ENCODE results near the gene SLC38A10.
A peak's percentile ranks its signal among the peaks of the same experiment; 100 is the strongest.

Gene SLC38A10

GRCh38 chr17:81295031-81295675 lies at the start of gene SLC38A10:
Gene SLC38A10 (minus strand): TSS chr17:81295307. CDS start chr17:81294921, 386 bp downstream.
- DNase-seq (ENCODE audit: low read depth in 3 of 3), result peak; percentile 87 to 91 (median 87)

- DNase-seq (ENCODE audit: low read depth in 3 of 3), result no peak
These were observed 47.4 kb upstream of the SLC38A10 start for GRCh38 chr17:81342269-81343070.

GRCh38 chr17:81341516-81342268 lies 46.6 kb upstream of the SLC38A10 start:
- no peak for DNase-seq (ENCODE audit: low read depth in 3 of 3)

- DNase-seq (ENCODE audit: low read depth in 3 of 3), result no peak
These were observed 45.8 kb upstream of the SLC38A10 start for GRCh38 chr17:81340607-81341515.

- DNase-seq (ENCODE audit: low read depth in 3 of 3), result no peak
These were observed 44.6 kb upstream of the SLC38A10 start for GRCh38 chr17:81339534-81340296.

- DNase-seq (ENCODE audit: low read depth in 3 of 3), result no peak
These were observed 44.1 kb upstream of the SLC38A10 start for GRCh38 chr17:81339191-81339533.

GRCh38 chr17:81338274-81339190 lies 43.4 kb upstream of the SLC38A10 start:
- DNase-seq (ENCODE audit: low read depth in 3 of 3), result no peak

- no peak for DNase-seq (ENCODE audit: low read depth in 3 of 3)
These were observed 42.4 kb upstream of the SLC38A10 start for GRCh38 chr17:81337476-81337879.

- no peak for DNase-seq (ENCODE audit: low read depth in 3 of 3)
These were observed 41.8 kb upstream of the SLC38A10 start for GRCh38 chr17:81336930-81337325.

GRCh38 chr17:81336296-81336929 lies 41.3 kb upstream of the SLC38A10 start:
- no peak for DNase-seq (ENCODE audit: low read depth in 3 of 3)

GRCh38 chr17:81335773-81336157 lies 40.7 kb upstream of the SLC38A10 start:
- DNase-seq (ENCODE audit: low read depth in 3 of 3), result no peak

- DNase-seq (ENCODE audit: low read depth in 3 of 3), result no peak
These were observed 40.1 kb upstream of the SLC38A10 start for GRCh38 chr17:81334987-81335772.

- no peak for DNase-seq (ENCODE audit: low read depth in 3 of 3)
These were observed 39.3 kb upstream of the SLC38A10 start for GRCh38 chr17:81334391-81334901.

- DNase-seq (ENCODE audit: low read depth in 3 of 3), result no peak
These were observed 38.7 kb upstream of the SLC38A10 start for GRCh38 chr17:81333616-81334368.

GRCh38 chr17:81332914-81333528 lies 37.9 kb upstream of the SLC38A10 start:
- DNase-seq (ENCODE audit: low read depth in 3 of 3), result no peak

- no peak for DNase-seq (ENCODE audit: low read depth in 3 of 3)
These were observed 37.2 kb upstream of the SLC38A10 start for GRCh38 chr17:81332118-81332834.

All from stimulated activated CD4-positive, alpha-beta T cell treated with anti-CD3 and anti-CD28 coated beads, TNF-alpha, amount 100 ng/mL, for 24 hours (primary cell).